Prostate gland (tissue), 2 donors: Measurements from ENCODE around the gene IMMP2L. TPM values are rescaled to one million over a fixed set of nuclear protein-coding genes. Genes with fewer than 3 reads are reported as not detected.

ENCODE experiments used
- DNase-seq: peaks from one replicate; pipeline ENCODE4 v3.0.0-alpha.2; 2019; ENCODE audit warnings: low spot score
- H3K27ac ChIP-seq, 2 donors: fragments of 200-600 bp; sonication (generic); 2 replicates each; pipeline ENCODE4 v1.5.1; 2017 to 2019
- H3K27me3 ChIP-seq: fragments of 200-600 bp; sonication (generic); replicated peaks from 2 replicates; pipeline ENCODE4 v1.5.1; 2019; ENCODE audit not compliant: insufficient read depth
- H3K36me3 ChIP-seq, 2 donors: fragments of 200-600 bp; sonication (generic); 1 replicate in 1 of 2; 2 replicates in 1 of 2; pipeline versions ENCODE4 v1.5.1 to v1.8.1; 2017 to 2019
- H3K4me1 ChIP-seq: fragments of 200-600 bp; sonication (generic); replicated peaks from 2 replicates; pipeline ENCODE4 v1.5.1; 2019
- H3K4me3 ChIP-seq, 2 donors: fragments of 200-600 bp; sonication (generic); 2 replicates each; pipeline ENCODE4 v1.5.1; 2017 to 2019
- H3K9me3 ChIP-seq: fragments of 200-600 bp; sonication (generic); 2 replicates; pipeline ENCODE4 v1.5.1; 2017
- POLR2A ChIP-seq: fragments of 450-650 bp; IDR thresholded peaks from one replicate; pipeline ENCODE4 v1.6.1; 2016; ENCODE audit warnings: antibody characterized with exemption, mild to moderate bottlenecking
- POLR2AphosphoS5 ChIP-seq: sonication (generic); formaldehyde crosslinking; IDR thresholded peaks from one replicate; pipeline ENCODE4 v1.6.1; 2017; ENCODE audit warnings: antibody characterized with exemption
- WGBS: methylation state at CpG from one replicate; pipeline ENCODE4 v1.1.5; 2018; 5-methylcytosine and 5-hydroxymethylcytosine counted together
- intact Hi-C: fragments of 100-400 bp; cut with DNase I; formaldehyde crosslinking; loops from one replicate; pipeline ENCODE4 v1.14.2; 2022
- total RNA-seq, 2 donors: library from RNA; depleted of rRNA; stranded (reverse); fragments of >200 nt; gene quantifications; one replicate each; pipeline ENCODE4 v1.1.0, GENCODE V29; 2016
- TF ChIP-seq, protein P1 (sequence below), 4 experiments: fragments of 200-600 bp in 2 of 4; fragments of 450-650 bp in 2 of 4; sonication (generic) in 2 of 4; IDR thresholded peaks; 1 replicate in 3 of 4; 2 replicates in 1 of 4; pipeline ENCODE4 v1.5.1; 2016 to 2019; ENCODE audit warnings: antibody characterized with exemption in 4 of 4, mild to moderate bottlenecking in 2 of 4, moderate library complexity in 2 of 4

Gene IMMP2L
- total RNA-seq, 2 donors from 2014 or later = 16.9 to 20.4 TPM

GRCh38 chr7:110921595-110922151 lies 640.6 kb downstream of the IMMP2L start:
- H3K9me3 ChIP-seq = no peaks in the 10 kb centered on the region
- H3K4me1 ChIP-seq = no peaks in the 10 kb centered on the region
- no peaks in the 10 kb centered on the region for H3K27me3 ChIP-seq
- no peaks in the 10 kb centered on the region for H3K36me3 ChIP-seq
- H3K4me3 ChIP-seq = no peak overlapping the region
- no peak overlapping the region for H3K27ac ChIP-seq
- intact Hi-C loops = no loop called here
- TF ChIP-seq, protein P1, sequence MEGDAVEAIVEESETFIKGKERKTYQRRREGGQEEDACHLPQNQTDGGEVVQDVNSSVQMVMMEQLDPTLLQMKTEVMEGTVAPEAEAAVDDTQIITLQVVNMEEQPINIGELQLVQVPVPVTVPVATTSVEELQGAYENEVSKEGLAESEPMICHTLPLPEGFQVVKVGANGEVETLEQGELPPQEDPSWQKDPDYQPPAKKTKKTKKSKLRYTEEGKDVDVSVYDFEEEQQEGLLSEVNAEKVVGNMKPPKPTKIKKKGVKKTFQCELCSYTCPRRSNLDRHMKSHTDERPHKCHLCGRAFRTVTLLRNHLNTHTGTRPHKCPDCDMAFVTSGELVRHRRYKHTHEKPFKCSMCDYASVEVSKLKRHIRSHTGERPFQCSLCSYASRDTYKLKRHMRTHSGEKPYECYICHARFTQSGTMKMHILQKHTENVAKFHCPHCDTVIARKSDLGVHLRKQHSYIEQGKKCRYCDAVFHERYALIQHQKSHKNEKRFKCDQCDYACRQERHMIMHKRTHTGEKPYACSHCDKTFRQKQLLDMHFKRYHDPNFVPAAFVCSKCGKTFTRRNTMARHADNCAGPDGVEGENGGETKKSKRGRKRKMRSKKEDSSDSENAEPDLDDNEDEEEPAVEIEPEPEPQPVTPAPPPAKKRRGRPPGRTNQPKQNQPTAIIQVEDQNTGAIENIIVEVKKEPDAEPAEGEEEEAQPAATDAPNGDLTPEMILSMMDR (IDR thresholded peaks at IDR 0.05) = no peak
- no peak for TF ChIP-seq POLR2AphosphoS5
- TF ChIP-seq POLR2A = no peak
- DNase-seq = no peak

DNA sequence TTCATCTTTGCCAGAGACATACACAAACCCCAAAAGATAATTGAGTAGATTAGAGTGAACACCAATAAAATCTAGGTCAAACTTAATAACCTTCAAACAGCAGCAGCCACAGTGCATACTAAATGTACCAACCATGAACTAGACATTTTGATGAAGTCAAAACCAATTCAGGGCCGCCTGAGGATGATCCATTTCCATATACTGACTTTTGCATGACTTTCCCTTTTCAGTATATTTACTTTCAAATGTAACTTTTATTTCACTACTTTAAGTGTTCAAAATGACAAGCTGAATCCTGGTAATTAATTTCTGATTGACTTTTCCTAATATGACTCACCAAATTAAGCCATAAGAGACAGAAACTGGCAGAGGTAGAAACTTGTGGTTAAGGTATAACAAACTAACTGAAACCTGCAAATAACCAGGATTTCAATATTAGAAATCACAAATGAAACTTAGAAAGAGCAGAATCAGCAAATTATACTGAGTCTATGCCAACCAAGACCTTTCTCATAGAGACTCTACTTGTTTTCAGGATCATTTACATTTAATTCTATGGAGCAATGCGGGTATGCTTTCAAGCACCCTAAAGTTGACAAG lies 643.2 kb downstream of the IMMP2L start:
- TF ChIP-seq, protein P1 (IDR thresholded peaks at IDR 0.05) = no peak
- no peak for TF ChIP-seq POLR2AphosphoS5
- no peak for TF ChIP-seq POLR2A
- WGBS = 93% methylated on average over 2 of the region's 2 CpGs
- H3K27ac ChIP-seq = no peak overlapping the region
- intact Hi-C loops = no loop called here
- no peaks in the 10 kb centered on the region for H3K4me1 ChIP-seq
- H3K9me3 ChIP-seq = no peaks in the 10 kb centered on the region
- DNase-seq = no peak
- H3K27me3 ChIP-seq = no peaks in the 10 kb centered on the region
- no peaks in the 10 kb centered on the region for H3K36me3 ChIP-seq
- no peak overlapping the region for H3K4me3 ChIP-seq

DNA sequence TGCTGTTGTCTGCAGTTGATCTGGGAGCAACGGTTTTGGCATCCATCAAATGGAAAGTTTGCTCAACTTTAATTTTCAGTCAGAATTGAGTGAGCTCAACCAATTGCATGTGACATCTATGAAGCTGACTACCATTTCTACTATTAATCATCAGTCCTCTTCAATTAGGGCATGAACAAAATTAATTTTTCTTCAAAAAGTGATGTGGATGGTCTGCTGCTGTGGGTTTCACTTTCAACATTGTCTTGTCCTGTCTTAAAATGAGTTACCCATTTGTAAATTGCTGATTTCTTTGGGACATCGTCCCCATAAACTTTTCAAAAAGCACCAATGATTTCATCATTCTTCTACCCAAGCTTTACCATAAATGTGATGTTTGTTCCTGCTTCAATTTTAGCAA lies 648.0 kb downstream of the IMMP2L start:
- H3K27me3 ChIP-seq = no peaks in the 10 kb centered on the region
- H3K9me3 ChIP-seq = no peaks in the 10 kb centered on the region
- no peak overlapping the region for H3K27ac ChIP-seq
- no peak for DNase-seq
- intact Hi-C loops = no loop called here
- no peak overlapping the region for H3K4me3 ChIP-seq
- H3K4me1 ChIP-seq = no peaks in the 10 kb centered on the region
- no peaks in the 10 kb centered on the region for H3K36me3 ChIP-seq
- TF ChIP-seq POLR2AphosphoS5 (no peak), POLR2A (no peak)
- TF ChIP-seq, protein P1 (IDR thresholded peaks at IDR 0.05) = no peak
- 93% methylated on average over 2 of the region's 2 CpGs for WGBS

DNA sequence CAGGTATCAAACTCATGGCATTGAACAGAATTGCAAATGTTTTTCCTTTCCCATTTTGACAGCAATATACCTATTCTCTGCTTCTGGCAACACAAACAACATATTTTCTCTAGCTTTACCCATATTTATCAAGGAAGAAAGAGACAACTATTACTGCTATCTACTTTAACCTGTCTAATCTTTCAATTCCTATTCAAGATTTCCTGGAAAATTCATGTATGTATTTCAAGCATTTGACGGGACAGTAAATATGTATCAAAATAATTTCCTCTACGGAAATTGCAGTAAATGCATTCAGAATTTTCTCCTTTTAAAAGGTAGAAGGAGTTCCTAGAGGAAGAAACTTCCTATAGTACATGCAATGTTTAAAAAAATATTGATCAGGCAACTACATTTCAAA lies 650.7 kb downstream of the IMMP2L start:
- 97% methylated on average over 2 of the region's 2 CpGs for WGBS
- H3K4me1 ChIP-seq = no peaks in the 10 kb centered on the region
- no peaks in the 10 kb centered on the region for H3K9me3 ChIP-seq
- no peak overlapping the region for H3K27ac ChIP-seq
- no peak for DNase-seq
- H3K4me3 ChIP-seq = no peak overlapping the region
- no peaks in the 10 kb centered on the region for H3K27me3 ChIP-seq
- H3K36me3 ChIP-seq = no peaks in the 10 kb centered on the region
- intact Hi-C loops = no loop called here
- TF ChIP-seq POLR2A (no peak), POLR2AphosphoS5 (no peak)
- TF ChIP-seq, protein P1 (IDR thresholded peaks at IDR 0.05) = no peak

DNA sequence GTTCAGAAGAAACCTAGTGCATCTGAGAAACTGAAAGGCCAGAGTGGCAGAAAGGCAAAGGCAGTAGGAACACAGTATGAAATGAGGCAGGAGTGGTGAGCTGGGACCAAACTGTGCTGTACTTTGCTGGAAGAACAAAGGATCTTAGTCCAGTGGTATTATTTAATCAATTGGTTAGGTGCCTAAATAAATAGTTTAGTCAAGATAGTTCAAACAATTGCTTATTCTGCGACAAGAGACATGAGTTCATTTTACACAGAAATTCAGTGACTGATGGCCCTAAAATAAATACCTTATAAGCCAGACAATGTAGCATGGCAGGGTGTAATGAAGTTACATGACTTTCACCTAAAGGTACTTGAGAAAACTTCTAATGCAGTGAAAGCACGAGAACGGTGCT lies 653.2 kb downstream of the IMMP2L start:
- TF ChIP-seq, protein P1 (IDR thresholded peaks at IDR 0.05) = no peak
- TF ChIP-seq POLR2A = no peak
- TF ChIP-seq POLR2AphosphoS5 = no peak
- Histone ChIP-seq H3K27me3 (no peaks in the 10 kb centered on the region), H3K4me3 (no peak overlapping the region), H3K4me1 (no peaks in the 10 kb centered on the region), H3K27ac (no peak overlapping the region), H3K9me3 (no peaks in the 10 kb centered on the region), H3K36me3 (no peaks in the 10 kb centered on the region)
- WGBS = 52% methylated on average over 3 of the region's 3 CpGs
- DNase-seq = peak; percentile 6
- intact Hi-C loops = no loop called here
